AG09309 (cell line): Measurements from ENCODE around the gene CEP44.
A peak's percentile ranks its signal among the peaks of the same experiment; 100 is the strongest.
"Not testable (repeated sequence)": the region's sequence is repeated elsewhere in the genome, so short reads cannot be mapped to it uniquely, and the experiment has no call there.

Experiments used
- DNase-seq: peaks from one replicate; pipeline ENCODE4 v3.0.0-alpha.2; 2010; ENCODE audit warnings: low read depth
- H3K4me3 ChIP-seq: 2 replicates; pipeline ENCODE4 v1.5.1; 2011; ENCODE audit warnings: mild to moderate bottlenecking, low read depth, low read length, moderate library complexity; ENCODE audit not compliant: control insufficient read depth
- TF ChIP-seq, protein P1 (sequence below): IDR thresholded peaks from 2 replicates; pipeline ENCODE4 v1.5.1; 2011; ENCODE audit warnings: mild to moderate bottlenecking, low read depth, low read length, inconsistent platforms; ENCODE audit not compliant: insufficient read depth, control insufficient read depth; ENCODE audit errors: missing control alignments

Gene CEP44

GRCh38 chr4:174284487-174284886 is 776 bp downstream of the CEP44 start:
- H3K4me3 ChIP-seq: peak overlapping the region; percentile 65
- no peak for DNase-seq
- TF ChIP-seq, protein P1, sequence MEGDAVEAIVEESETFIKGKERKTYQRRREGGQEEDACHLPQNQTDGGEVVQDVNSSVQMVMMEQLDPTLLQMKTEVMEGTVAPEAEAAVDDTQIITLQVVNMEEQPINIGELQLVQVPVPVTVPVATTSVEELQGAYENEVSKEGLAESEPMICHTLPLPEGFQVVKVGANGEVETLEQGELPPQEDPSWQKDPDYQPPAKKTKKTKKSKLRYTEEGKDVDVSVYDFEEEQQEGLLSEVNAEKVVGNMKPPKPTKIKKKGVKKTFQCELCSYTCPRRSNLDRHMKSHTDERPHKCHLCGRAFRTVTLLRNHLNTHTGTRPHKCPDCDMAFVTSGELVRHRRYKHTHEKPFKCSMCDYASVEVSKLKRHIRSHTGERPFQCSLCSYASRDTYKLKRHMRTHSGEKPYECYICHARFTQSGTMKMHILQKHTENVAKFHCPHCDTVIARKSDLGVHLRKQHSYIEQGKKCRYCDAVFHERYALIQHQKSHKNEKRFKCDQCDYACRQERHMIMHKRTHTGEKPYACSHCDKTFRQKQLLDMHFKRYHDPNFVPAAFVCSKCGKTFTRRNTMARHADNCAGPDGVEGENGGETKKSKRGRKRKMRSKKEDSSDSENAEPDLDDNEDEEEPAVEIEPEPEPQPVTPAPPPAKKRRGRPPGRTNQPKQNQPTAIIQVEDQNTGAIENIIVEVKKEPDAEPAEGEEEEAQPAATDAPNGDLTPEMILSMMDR: no peak

GRCh38 chr4:174286870-174287269 is 3.2 kb downstream of the CEP44 start:
- TF ChIP-seq, protein P1: no peak
- DNase-seq: no peak
- no peak overlapping the region for H3K4me3 ChIP-seq

DNA sequence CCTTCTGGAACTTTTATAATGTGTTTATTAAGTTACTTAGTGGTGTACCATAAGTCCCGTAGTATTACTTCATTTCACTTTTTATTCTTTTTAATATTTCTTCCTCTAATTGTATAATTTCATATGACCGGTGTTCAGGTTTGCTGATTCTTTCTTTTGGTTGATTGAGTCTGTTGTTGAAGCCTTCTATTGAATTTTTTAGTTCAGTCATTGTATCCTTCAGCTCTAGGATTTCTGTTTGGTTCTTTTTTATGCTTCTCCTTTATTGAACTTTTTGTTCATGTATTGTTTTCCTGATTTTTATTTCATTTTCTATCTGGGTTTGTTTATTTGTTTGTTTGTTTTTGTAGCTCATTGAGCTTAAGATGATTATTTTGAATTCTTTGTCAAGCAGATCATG is 8.8 kb downstream of the CEP44 start:
- DNase-seq: no peak
- H3K4me3 ChIP-seq: no peak overlapping the region
- TF ChIP-seq, protein P1: no peak

DNA sequence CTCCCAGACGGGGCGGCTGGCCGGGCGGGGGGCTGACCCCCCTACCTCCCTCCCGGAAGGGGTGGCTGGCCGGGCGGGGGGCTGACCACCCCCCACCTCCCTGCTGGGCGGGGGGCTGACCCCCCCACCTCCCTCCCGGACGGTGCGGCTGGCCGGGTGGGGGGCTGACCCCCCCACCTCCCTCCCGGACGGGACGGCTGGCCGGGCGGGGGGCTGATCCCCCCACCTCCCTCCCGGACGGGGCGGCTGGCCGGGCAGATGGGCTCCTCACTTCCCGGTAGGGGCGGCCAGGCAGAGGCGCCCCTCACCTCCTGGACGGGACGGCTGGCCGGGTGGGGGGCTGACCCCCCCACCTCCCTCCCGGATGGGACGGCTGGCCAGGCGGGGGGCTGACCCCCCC is 10.9 kb downstream of the CEP44 start:
- not testable (repeated sequence) for H3K4me3 ChIP-seq, DNase-seq

GRCh38 chr4:174295142-174295541 is 11.4 kb downstream of the CEP44 start:
- DNase-seq: not testable (repeated sequence)

DNA sequence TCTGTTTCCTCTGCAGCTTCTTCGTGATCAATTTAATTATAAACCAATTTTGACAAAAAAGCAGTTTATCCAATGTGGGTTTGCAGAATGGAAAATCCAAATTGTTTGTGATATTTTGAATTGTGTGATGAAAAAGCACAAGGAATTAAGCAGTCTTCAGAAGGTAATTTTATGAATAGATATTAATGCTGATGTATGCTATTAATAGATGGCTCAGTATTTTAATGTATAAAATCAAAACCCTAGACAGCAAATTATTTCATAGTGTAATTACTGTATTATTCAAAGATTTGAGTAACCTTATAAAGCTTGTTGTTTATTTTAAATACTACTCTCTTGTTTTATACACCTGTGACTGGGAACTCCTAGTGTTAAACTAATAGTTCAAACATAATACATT is 20.0 kb downstream of the CEP44 start:
- H3K4me3 ChIP-seq: no peak overlapping the region
- TF ChIP-seq, protein P1: no peak
- DNase-seq: no peak

More at GRCh38 chr4:174295142-174295541, 11.4 kb downstream of the CEP44 start:
- H3K4me3 ChIP-seq: not testable (repeated sequence)

DNA sequence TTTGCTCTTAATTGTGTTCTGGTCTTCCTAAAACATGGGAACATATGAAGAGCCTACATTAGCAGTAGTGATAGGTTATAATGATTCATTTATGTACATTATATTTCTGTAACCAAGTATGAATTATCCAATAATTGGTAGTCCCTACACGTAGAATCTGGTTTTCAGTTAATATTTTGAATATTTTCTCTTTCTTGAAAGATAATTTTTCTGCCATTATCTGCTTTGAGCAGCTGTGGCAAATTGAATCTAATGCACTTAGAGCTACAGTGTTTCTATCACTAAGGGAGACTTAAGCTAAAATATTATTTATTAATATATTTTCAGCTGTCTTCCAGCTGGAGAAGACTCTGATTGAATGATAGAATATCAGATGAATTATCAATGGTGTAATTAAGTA is 21.0 kb downstream of the CEP44 start:
- no peak overlapping the region for H3K4me3 ChIP-seq
- TF ChIP-seq, protein P1: no peak
- no peak for DNase-seq

GRCh38 chr4:174305961-174306360 is 22.2 kb downstream of the CEP44 start:
- TF ChIP-seq, protein P1: no peak
- H3K4me3 ChIP-seq: no peak overlapping the region
- DNase-seq: no peak
